H9 (cell line): Measurements from ENCODE around the gene TMEM151A. TPM values are rescaled to one million over a fixed set of nuclear protein-coding genes. Genes with fewer than 3 reads are reported as not detected.
A peak's percentile ranks its signal among the peaks of the same experiment; 100 is the strongest.

Experiments
- DNase-seq: peaks from one replicate; pipeline ENCODE4 v3.0.0-alpha.2; 2017
- H2AFZ ChIP-seq: one replicate; pipeline ENCODE4 v1.6.1; 2013; ENCODE audit warnings: mild to moderate bottlenecking, low read length, control low read depth, moderate library complexity
- H2AK5ac ChIP-seq: 2 replicates; pipeline ENCODE4 v1.6.1; 2013; ENCODE audit warnings: low read length, control low read depth, mixed read lengths; ENCODE audit not compliant: insufficient read length
- H2BK120ac ChIP-seq: one replicate; pipeline ENCODE4 v1.6.1; 2013; ENCODE audit warnings: low read depth, mild to moderate bottlenecking, low read length, control low read depth, inconsistent platforms; ENCODE audit not compliant: poor library complexity, severe bottlenecking
- H2BK12ac ChIP-seq: 2 replicates; pipeline ENCODE4 v1.6.1; 2013; ENCODE audit warnings: low read length, control low read depth, mixed read lengths, low read depth; ENCODE audit not compliant: insufficient read length
- H2BK15ac ChIP-seq: 2 replicates; pipeline ENCODE4 v1.6.1; 2013; ENCODE audit warnings: low read depth, low read length, control low read depth
- H2BK20ac ChIP-seq: one replicate; pipeline ENCODE4 v1.6.1; 2013; ENCODE audit warnings: low read depth, mild to moderate bottlenecking, low read length, control low read depth, inconsistent platforms; ENCODE audit not compliant: poor library complexity, severe bottlenecking
- H2BK5ac ChIP-seq: 2 replicates; pipeline ENCODE4 v1.6.1; 2013; ENCODE audit warnings: low read length, control low read depth, mixed read lengths; ENCODE audit not compliant: insufficient read length
- H3K14ac ChIP-seq: 2 replicates; pipeline ENCODE4 v1.6.1; 2013; ENCODE audit warnings: low read length, control low read depth; ENCODE audit not compliant: insufficient read depth
- H3K18ac ChIP-seq: 2 replicates; pipeline ENCODE4 v1.6.1; 2013; ENCODE audit warnings: low read depth, mild to moderate bottlenecking, mixed read lengths, low read length, control low read depth; ENCODE audit not compliant: insufficient read length
- H3K23ac ChIP-seq: 2 replicates; pipeline ENCODE4 v1.6.1; 2013; ENCODE audit warnings: low read length, control low read depth, mixed read lengths, low read depth; ENCODE audit not compliant: insufficient read length
- H3K23me2 ChIP-seq: 2 replicates; pipeline ENCODE4 v1.6.1; 2013; ENCODE audit warnings: low read depth, mild to moderate bottlenecking, mixed read lengths, low read length, control low read depth; ENCODE audit not compliant: insufficient read length, poor library complexity, severe bottlenecking
- H3K27ac ChIP-seq: 2 replicates; pipeline ENCODE4 v1.5.1; 2013; ENCODE audit warnings: low read length, control low read depth, mixed read lengths, low read depth; ENCODE audit not compliant: insufficient read length
- H3K27me3 ChIP-seq: 2 replicates; pipeline ENCODE4 v1.6.1; 2013; ENCODE audit warnings: low read length, control low read depth, inconsistent platforms; ENCODE audit not compliant: insufficient read depth
- H3K4ac ChIP-seq: 2 replicates; pipeline ENCODE4 v1.6.1; 2013; ENCODE audit warnings: low read depth, mild to moderate bottlenecking, control low read depth, inconsistent platforms, low read length, moderate library complexity
- H3K4me1 ChIP-seq: 2 replicates; pipeline ENCODE4 v1.6.1; 2013; ENCODE audit warnings: low read length, control low read depth, inconsistent platforms; ENCODE audit not compliant: insufficient read depth
- H3K4me2 ChIP-seq: 2 replicates; pipeline ENCODE4 v1.6.1; 2013; ENCODE audit warnings: low read length, control low read depth, mixed read lengths; ENCODE audit not compliant: insufficient read length, insufficient read depth
- H3K56ac ChIP-seq: 2 replicates; pipeline ENCODE4 v1.6.1; 2013; ENCODE audit warnings: low read depth, mild to moderate bottlenecking, mixed read lengths, low read length, control low read depth; ENCODE audit not compliant: insufficient read length
- H3K79me1 ChIP-seq: 2 replicates; pipeline ENCODE4 v1.6.1; 2013; ENCODE audit warnings: low read depth, mild to moderate bottlenecking, moderate library complexity, low read length, control low read depth, inconsistent platforms; ENCODE audit not compliant: insufficient read depth, poor library complexity, severe bottlenecking
- H3K79me2 ChIP-seq: 2 replicates; pipeline ENCODE4 v1.6.1; 2013; ENCODE audit warnings: low read length, control low read depth, inconsistent platforms; ENCODE audit not compliant: insufficient read depth
- H3K9ac ChIP-seq: 2 replicates; pipeline ENCODE4 v1.6.1; 2013; ENCODE audit warnings: low read length, control low read depth, mixed read lengths; ENCODE audit not compliant: insufficient read length; ENCODE audit errors: extremely low read depth
- H3K9me3 ChIP-seq: one replicate; pipeline ENCODE4 v1.6.1; 2013; ENCODE audit warnings: low read depth, low read length, inconsistent platforms; ENCODE audit not compliant: control insufficient read depth
- H3T11ph ChIP-seq: one replicate; pipeline ENCODE4 v1.6.1; 2013; ENCODE audit warnings: mild to moderate bottlenecking, low read length, control low read depth, inconsistent platforms
- H4K20me1 ChIP-seq: one replicate; pipeline ENCODE4 v1.6.1; 2013; ENCODE audit not compliant: control insufficient read depth, insufficient read length, insufficient read depth
- H4K5ac ChIP-seq: 2 replicates; pipeline ENCODE4 v1.6.1; 2013; ENCODE audit warnings: low read depth, mild to moderate bottlenecking, mixed read lengths, low read length, control low read depth; ENCODE audit not compliant: insufficient read length
- H4K8ac ChIP-seq: replicated peaks from 2 replicates; pipeline ENCODE4 v1.6.1; 2013; ENCODE audit warnings: low read length, control low read depth, mixed read lengths, low read depth; ENCODE audit not compliant: insufficient read length
- H4K91ac ChIP-seq: 2 replicates; pipeline ENCODE4 v1.6.1; 2013; ENCODE audit warnings: low read depth, mild to moderate bottlenecking, moderate library complexity, mixed read lengths, low read length, control low read depth; ENCODE audit not compliant: insufficient read length
- H3K27ac Mint-ChIP-seq, 3 experiments: 2 replicates in 2 of 3; 3 replicates in 1 of 3; pipeline ENCODE4 v1.8.0; 2020 to 2021; ENCODE audit warnings: mixed read lengths in 3 of 3, mild to moderate bottlenecking in 1 of 3, moderate library complexity in 1 of 3
- H3K27me3 Mint-ChIP-seq: 2 replicates; pipeline ENCODE4 v1.8.0; 2021; ENCODE audit warnings: low read depth, mild to moderate bottlenecking, moderate library complexity, mixed read lengths
- H3K36me3 Mint-ChIP-seq, 3 experiments: 2 replicates in 2 of 3; 3 replicates in 1 of 3; pipeline ENCODE4 v1.8.0; 2020 to 2021; ENCODE audit warnings: low read depth in 3 of 3, mixed read lengths in 3 of 3; ENCODE audit not compliant: insufficient read depth in 1 of 3
- H3K4me1 Mint-ChIP-seq, 2 experiments: 2 replicates each; pipeline ENCODE4 v1.8.0; 2020; ENCODE audit warnings: mixed read lengths in 2 of 2
- H3K4me3 Mint-ChIP-seq, 2 experiments: 2 replicates in 1 of 2; 3 replicates in 1 of 2; pipeline ENCODE4 v1.8.0; 2020 to 2021; ENCODE audit warnings: mild to moderate bottlenecking in 2 of 2, mixed read lengths in 2 of 2, moderate library complexity in 1 of 2
- H3K9me3 Mint-ChIP-seq, 2 experiments: 2 replicates in 1 of 2; 3 replicates in 1 of 2; pipeline ENCODE4 v1.8.0; 2020; ENCODE audit warnings: mild to moderate bottlenecking in 2 of 2, mixed read lengths in 2 of 2, moderate library complexity in 1 of 2
- CTCF ChIP-seq: fragments of 200-600 bp; sonication (generic); conservative IDR thresholded peaks from 3 replicates; pipeline ENCODE4 v1.8.0; 2021; ENCODE audit warnings: antibody characterized with exemption, mild to moderate bottlenecking
- WGBS: extraction: QIAGEN DNeasy Blood & Tissue Kit; methylation state at CpG from one replicate; pipeline ENCODE4 v1.1.7; 2013; ENCODE audit warnings: missing lambda C conversion rate, low lambda C conversion rate, mixed read lengths; ENCODE audit not compliant: insufficient read length; ENCODE audit errors: extremely low coverage; 5-methylcytosine and 5-hydroxymethylcytosine counted together
- total RNA-seq: library from RNA; stranded (reverse); gene quantifications from 2 replicates; pipeline ENCODE4 v1.2.1, GENCODE V29; 2021

The TMEM151A gene
- total RNA-seq, 1 experiment from 2014 or later, result 1.2 TPM

GRCh38 chr11:66284526-66285078, 7.1 kb upstream of the TMEM151A start:
- Histone ChIP-seq H2BK5ac (no peak overlapping the region), H3K4ac (no peak overlapping the region), H3K23ac (no peak overlapping the region), H3K4me1 (0 out of 2 replicates have a peak, but pooled peaks cover 2% of the 10 kb centered on the region), H2BK120ac (no peak overlapping the region), H3T11ph (no peak overlapping the region), H3K4me2 (no peak overlapping the region), H2BK20ac (no peak overlapping the region), H2AK5ac (no peak overlapping the region), H3K9me3 (no peaks in the 10 kb centered on the region), H3K27me3 (no peaks in the 10 kb centered on the region), H3K79me2 (peaks cover 1% of the 10 kb centered on the region; the same call in 1 of the 2 replicates), H3K14ac (no peak overlapping the region), H2AFZ (no peak overlapping the region), H4K5ac (no peak overlapping the region), H4K8ac (no peak overlapping the region), H4K20me1 (no peaks in the 10 kb centered on the region), H2BK12ac (no peak overlapping the region), H2BK15ac (no peak overlapping the region), H3K79me1 (no peaks in the 10 kb centered on the region), H3K23me2 (peaks cover 5% of the 10 kb centered on the region), H4K91ac (no peak overlapping the region), H3K56ac (no peak overlapping the region), H3K9ac (no peak overlapping the region), H3K18ac (no peak overlapping the region), H3K27ac (no peak overlapping the region)
- DNase-seq, result no peak
- H3K4me1 Mint-ChIP-seq, result peaks cover 21 to 27% of the 10 kb centered on the region in 2 experiments
- H3K27me3 Mint-ChIP-seq, result peaks cover 15% of the 10 kb centered on the region
- H3K36me3 Mint-ChIP-seq, result peaks cover 0 to 10% (median 9%) of the 10 kb centered on the region in 3 experiments; a peak in 5 of 7 replicates
- TF ChIP-seq CTCF, result no peak
- no peaks in the 10 kb centered on the region; a peak in 1 of 5 replicates for H3K9me3 Mint-ChIP-seq
- peak overlapping the region in 1 of 3 experiments; percentile 82; a peak in 1 of 7 replicates for H3K27ac Mint-ChIP-seq
- no CpG with 5 or more reads among the region's 16 CpGs for WGBS
- H3K4me3 Mint-ChIP-seq, result no peak overlapping the region
